ENCODE data around the gene PRLHR. TPM values are rescaled to one million over a fixed set of nuclear protein-coding genes. Genes with fewer than 3 reads are reported as not detected.
A peak's percentile ranks its signal among the peaks of the same experiment; 100 is the strongest.

The PRLHR gene
- total and polyA plus RNA-seq, 7 donors: 0.01 to 0.06 TPM; not detected in 5

- Histone ChIP-seq H3K4me1 (no peaks in the 10 kb centered on the region), H3K9me3 (no peaks in the 10 kb centered on the region), H3K36me3 (ENCODE audit: insufficient read depth in 1 of 2, low read depth in 1 of 2) (no peaks in the 10 kb centered on the region), H3K27ac (no peak overlapping the region), H3K27me3 (ENCODE audit: insufficient read depth in 3 of 3, low read length in 2 of 3) (no peaks in the 10 kb centered on the region), H3K4me3 (no peak overlapping the region)
- WGBS, 3 donors: 19 to 30% (median 19%) methylated on average over 3 of the region's 3 CpGs
- peak in 2 of 4 donors; percentile 49 to 50 for ATAC-seq
- no peak for DNase-seq
- TF ChIP-seq CTCF (IDR thresholded peaks at IDR 0.05): no peak
- intact Hi-C loops (cut with DNase I): no loop called here
These were observed 24.3 kb downstream of the PRLHR start for GRCh38 chr10:118571123-118571522.

GRCh38 chr10:118570591-118570990, 24.9 kb downstream of the PRLHR start:
- H3K4me1 ChIP-seq: no peaks in the 10 kb centered on the region
- no peak overlapping the region for H3K27ac ChIP-seq
- H3K9me3 ChIP-seq: no peaks in the 10 kb centered on the region
- 41 to 57% (median 47%) methylated on average over 5 of the region's 5 CpGs for WGBS, 3 donors
- intact Hi-C loops (cut with DNase I): no loop called here
- DNase-seq: no peak
- ATAC-seq: no peak
- no peak for TF ChIP-seq CTCF (IDR thresholded peaks at IDR 0.05)
- H3K4me3 ChIP-seq: no peak overlapping the region
- no peaks in the 10 kb centered on the region for H3K27me3 ChIP-seq (ENCODE audit: insufficient read depth in 3 of 3, low read length in 2 of 3)
- H3K36me3 ChIP-seq (ENCODE audit: insufficient read depth in 1 of 2, low read depth in 1 of 2): no peaks in the 10 kb centered on the region

GRCh38 chr10:118569882-118570252, 25.6 kb downstream of the PRLHR start:
- Histone ChIP-seq H3K36me3 (ENCODE audit: insufficient read depth in 1 of 2, low read depth in 1 of 2) (no peaks in the 10 kb centered on the region), H3K4me3 (no peak overlapping the region), H3K27me3 (ENCODE audit: insufficient read depth in 3 of 3, low read length in 2 of 3) (peaks cover 0 to 2% (median 0%) of the 10 kb centered on the region in 3 donors), H3K9me3 (no peaks in the 10 kb centered on the region), H3K4me1 (no peaks in the 10 kb centered on the region), H3K27ac (no peak overlapping the region)
- no peak for ATAC-seq
- intact Hi-C loops (cut with DNase I): loop anchor here (2.0 to 5.0 kb wide), 5 partner anchors 151 to 277 kb away; no protein-coding TSS in a partner anchor
- TF ChIP-seq CTCF (IDR thresholded peaks at IDR 0.05): no peak
- 70 to 86% (median 83%) methylated on average over 3 of the region's 3 CpGs for WGBS, 3 donors
- no peak for DNase-seq

- no peaks in the 10 kb centered on the region for H3K36me3 ChIP-seq (ENCODE audit: insufficient read depth in 1 of 2, low read depth in 1 of 2)
- 58 to 70% (median 66%) methylated on average over 8 of the region's 8 CpGs for WGBS, 3 donors
- intact Hi-C loops (cut with DNase I): loop anchor here (2.0 to 5.0 kb wide), 5 partner anchors 151 to 278 kb away; no protein-coding TSS in a partner anchor
- peak; percentile 48 to 64 (median 54) for ATAC-seq
- H3K4me3 ChIP-seq: no peak overlapping the region
- no peaks in the 10 kb centered on the region for H3K9me3 ChIP-seq
- TF ChIP-seq CTCF (IDR thresholded peaks at IDR 0.05): no peak
- H3K27me3 ChIP-seq (ENCODE audit: insufficient read depth in 3 of 3, low read length in 2 of 3): peaks cover 0 to 2% (median 0%) of the 10 kb centered on the region in 3 donors
- H3K4me1 ChIP-seq: no peaks in the 10 kb centered on the region
- no peak overlapping the region for H3K27ac ChIP-seq
- DNase-seq: no peak
These were observed 26.1 kb downstream of the PRLHR start for GRCh38 chr10:118569241-118569881.

Measured in psoas muscle (tissue), 8 donors.